Duodenal mucosa (tissue), 2 donors: ENCODE results near the gene ZFAND6.

Experiments used
- H3K27ac ChIP-seq: one replicate; pipeline ENCODE4 v1.7.0; 2013; ENCODE audit warnings: low read depth, low read length
- H3K27me3 ChIP-seq, 2 donors: one replicate each; pipeline ENCODE4 v1.7.0; 2013; ENCODE audit warnings: low read length in 2 of 2, control low read depth in 1 of 2; ENCODE audit not compliant: insufficient read depth in 2 of 2, control insufficient read depth in 1 of 2
- H3K36me3 ChIP-seq, 2 donors: one replicate each; pipeline ENCODE4 v1.7.0; 2013; ENCODE audit warnings: low read length in 2 of 2, control low read depth in 1 of 2; ENCODE audit not compliant: insufficient read depth in 2 of 2, control insufficient read depth in 1 of 2
- H3K4me1 ChIP-seq, 2 donors: one replicate each; pipeline ENCODE4 v1.7.0; 2013; ENCODE audit warnings: low read length in 2 of 2, control low read depth in 1 of 2; ENCODE audit not compliant: insufficient read depth in 2 of 2, control insufficient read depth in 1 of 2
- H3K4me3 ChIP-seq, 2 donors: one replicate each; pipeline ENCODE4 v1.7.0; 2013; ENCODE audit warnings: low read length in 2 of 2, low read depth in 1 of 2
- H3K9ac ChIP-seq, 2 donors: one replicate each; pipeline ENCODE4 v1.7.0; 2013; ENCODE audit warnings: low read length in 2 of 2, low read depth in 1 of 2
- H3K9me3 ChIP-seq, 2 donors: one replicate each; pipeline ENCODE4 v1.7.0; 2013; ENCODE audit warnings: low read length in 2 of 2, control low read depth in 1 of 2; ENCODE audit not compliant: control insufficient read depth in 1 of 2

Gene ZFAND6

GRCh38 chr15:80172401-80172800 is 112.9 kb downstream of the ZFAND6 start:
- H3K9ac ChIP-seq: no peak overlapping the region
- H3K4me3 ChIP-seq: no peak overlapping the region
- H3K27ac ChIP-seq: no peak overlapping the region
- H3K4me1 ChIP-seq: no peaks in the 10 kb centered on the region
- H3K9me3 ChIP-seq: no peaks in the 10 kb centered on the region
- H3K27me3 ChIP-seq: no peaks in the 10 kb centered on the region
- peaks cover 21 to 24% of the 10 kb centered on the region in 2 donors for H3K36me3 ChIP-seq

- Histone ChIP-seq H3K9me3 (no peaks in the 10 kb centered on the region), H3K27me3 (no peaks in the 10 kb centered on the region), H3K4me3 (no peak overlapping the region), H3K4me1 (no peaks in the 10 kb centered on the region), H3K36me3 (peaks cover 17 to 28% of the 10 kb centered on the region in 2 donors), H3K9ac (no peak overlapping the region), H3K27ac (no peak overlapping the region)
These were observed 113.7 kb downstream of the ZFAND6 start for GRCh38 chr15:80173022-80173759.

- no peaks in the 10 kb centered on the region for H3K9me3 ChIP-seq
- H3K27me3 ChIP-seq: no peaks in the 10 kb centered on the region
- H3K9ac ChIP-seq: no peak overlapping the region
- no peak overlapping the region for H3K27ac ChIP-seq
- peaks cover 12 to 24% of the 10 kb centered on the region in 2 donors for H3K36me3 ChIP-seq
- no peak overlapping the region for H3K4me3 ChIP-seq
- no peaks in the 10 kb centered on the region for H3K4me1 ChIP-seq
These were observed 114.7 kb downstream of the ZFAND6 start for GRCh38 chr15:80174017-80174746.

GRCh38 chr15:80175436-80175835 is 116.0 kb downstream of the ZFAND6 start:
- Histone ChIP-seq H3K27ac (no peak overlapping the region), H3K36me3 (peaks cover 12 to 35% of the 10 kb centered on the region in 2 donors), H3K27me3 (no peaks in the 10 kb centered on the region), H3K9ac (no peak overlapping the region), H3K9me3 (no peaks in the 10 kb centered on the region), H3K4me1 (no peaks in the 10 kb centered on the region), H3K4me3 (no peak overlapping the region)

GRCh38 chr15:80176443-80176842 is 117.0 kb downstream of the ZFAND6 start:
- no peak overlapping the region for H3K4me3 ChIP-seq
- H3K9me3 ChIP-seq: no peaks in the 10 kb centered on the region
- peaks cover 16 to 45% of the 10 kb centered on the region in 2 donors for H3K36me3 ChIP-seq
- H3K27ac ChIP-seq: no peak overlapping the region
- no peaks in the 10 kb centered on the region for H3K4me1 ChIP-seq
- H3K27me3 ChIP-seq: no peaks in the 10 kb centered on the region
- H3K9ac ChIP-seq: no peak overlapping the region

- no peaks in the 10 kb centered on the region for H3K9me3 ChIP-seq
- no peaks in the 10 kb centered on the region for H3K27me3 ChIP-seq
- H3K27ac ChIP-seq: no peak overlapping the region
- no peaks in the 10 kb centered on the region for H3K4me1 ChIP-seq
- no peak overlapping the region for H3K4me3 ChIP-seq
- H3K36me3 ChIP-seq: peaks cover 17 to 52% of the 10 kb centered on the region in 2 donors
- H3K9ac ChIP-seq: no peak overlapping the region
These were observed 117.7 kb downstream of the ZFAND6 start for GRCh38 chr15:80177156-80177555.

GRCh38 chr15:80179025-80179759 is 119.7 kb downstream of the ZFAND6 start:
- no peak overlapping the region for H3K27ac ChIP-seq

GRCh38 chr15:80179935-80180334 is 120.5 kb downstream of the ZFAND6 start:
- Histone ChIP-seq H3K9ac (no peak overlapping the region), H3K4me1 (no peaks in the 10 kb centered on the region), H3K36me3 (peaks cover 10 to 71% of the 10 kb centered on the region in 2 donors), H3K9me3 (no peaks in the 10 kb centered on the region), H3K27me3 (no peaks in the 10 kb centered on the region), H3K4me3 (no peak overlapping the region), H3K27ac (no peak overlapping the region)

More at GRCh38 chr15:80179025-80179759, 119.7 kb downstream of the ZFAND6 start:
- no peaks in the 10 kb centered on the region for H3K27me3 ChIP-seq
- H3K9ac ChIP-seq: no peak overlapping the region
- peaks cover 14 to 66% of the 10 kb centered on the region in 2 donors for H3K36me3 ChIP-seq
- no peak overlapping the region for H3K4me3 ChIP-seq
- H3K9me3 ChIP-seq: no peaks in the 10 kb centered on the region
- no peaks in the 10 kb centered on the region for H3K4me1 ChIP-seq

GRCh38 chr15:80180468-80180867 is 121.0 kb downstream of the ZFAND6 start:
- Histone ChIP-seq H3K9ac (no peak overlapping the region), H3K27me3 (no peaks in the 10 kb centered on the region), H3K4me3 (no peak overlapping the region), H3K9me3 (no peaks in the 10 kb centered on the region), H3K4me1 (no peaks in the 10 kb centered on the region), H3K27ac (no peak overlapping the region), H3K36me3 (peaks cover 5 to 71% of the 10 kb centered on the region in 2 donors)

- no peaks in the 10 kb centered on the region for H3K9me3 ChIP-seq
- H3K36me3 ChIP-seq: peaks cover 5 to 73% of the 10 kb centered on the region in 2 donors
- no peak overlapping the region for H3K4me3 ChIP-seq
- H3K27ac ChIP-seq: no peak overlapping the region
- H3K27me3 ChIP-seq: no peaks in the 10 kb centered on the region
- H3K9ac ChIP-seq: no peak overlapping the region
- H3K4me1 ChIP-seq: no peaks in the 10 kb centered on the region
These were observed 121.5 kb downstream of the ZFAND6 start for GRCh38 chr15:80180986-80181385.
